ENCODE data around the gene PACRG.

DNA sequence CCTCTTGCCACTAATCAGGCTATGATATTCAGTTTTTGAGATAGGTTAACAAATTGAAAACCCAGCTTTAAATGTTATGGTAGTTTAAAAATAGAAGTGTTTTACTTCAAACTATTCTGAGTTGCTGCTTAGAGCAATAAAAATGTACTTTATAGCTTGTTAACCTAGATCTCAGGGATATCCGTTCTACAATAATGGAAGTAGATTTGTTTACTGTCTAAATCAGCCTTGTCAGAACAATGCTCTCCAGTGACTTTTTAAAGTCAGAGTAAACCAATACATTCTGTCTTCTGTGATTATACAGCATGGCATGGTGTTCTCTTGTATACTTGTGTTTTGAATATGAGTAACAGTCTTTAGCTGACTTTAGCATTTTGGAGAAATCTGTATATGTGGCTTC is 161.5 kb downstream of the PACRG start:
- TF ChIP-seq, protein P1, sequence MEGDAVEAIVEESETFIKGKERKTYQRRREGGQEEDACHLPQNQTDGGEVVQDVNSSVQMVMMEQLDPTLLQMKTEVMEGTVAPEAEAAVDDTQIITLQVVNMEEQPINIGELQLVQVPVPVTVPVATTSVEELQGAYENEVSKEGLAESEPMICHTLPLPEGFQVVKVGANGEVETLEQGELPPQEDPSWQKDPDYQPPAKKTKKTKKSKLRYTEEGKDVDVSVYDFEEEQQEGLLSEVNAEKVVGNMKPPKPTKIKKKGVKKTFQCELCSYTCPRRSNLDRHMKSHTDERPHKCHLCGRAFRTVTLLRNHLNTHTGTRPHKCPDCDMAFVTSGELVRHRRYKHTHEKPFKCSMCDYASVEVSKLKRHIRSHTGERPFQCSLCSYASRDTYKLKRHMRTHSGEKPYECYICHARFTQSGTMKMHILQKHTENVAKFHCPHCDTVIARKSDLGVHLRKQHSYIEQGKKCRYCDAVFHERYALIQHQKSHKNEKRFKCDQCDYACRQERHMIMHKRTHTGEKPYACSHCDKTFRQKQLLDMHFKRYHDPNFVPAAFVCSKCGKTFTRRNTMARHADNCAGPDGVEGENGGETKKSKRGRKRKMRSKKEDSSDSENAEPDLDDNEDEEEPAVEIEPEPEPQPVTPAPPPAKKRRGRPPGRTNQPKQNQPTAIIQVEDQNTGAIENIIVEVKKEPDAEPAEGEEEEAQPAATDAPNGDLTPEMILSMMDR (IDR thresholded peaks at IDR 0.05) = no peak
- TF ChIP-seq POLR2A (IDR thresholded peaks at IDR 0.05) = no peak
